ENCODE data around the gene ATP6V1F. TPM values are rescaled to one million over a fixed set of nuclear protein-coding genes. Genes with fewer than 3 reads are reported as not detected.

ATP6V1F gene
- total RNA-seq, 1 donor from 2014 or later, result 74.6 TPM

GRCh38 chr7:128893251-128894100 is 30.8 kb downstream of the ATP6V1F start:
- no peak for FAIRE-seq
- DNase-seq (ENCODE audit: low spot score in 2 of 2), result no peak

GRCh38 chr7:128894101-128894440 is 31.4 kb downstream of the ATP6V1F start:
- no peak for FAIRE-seq
- no peak for DNase-seq (ENCODE audit: low spot score in 2 of 2)

- no peak for DNase-seq (ENCODE audit: low spot score in 2 of 2)
- no peak for FAIRE-seq
These were observed 32.7 kb downstream of the ATP6V1F start for GRCh38 chr7:128895320-128895719.

GRCh38 chr7:128899392-128899791 is 36.7 kb downstream of the ATP6V1F start:
- DNase-seq (ENCODE audit: low spot score in 2 of 2) (no peak), FAIRE-seq (no peak)

- DNase-seq (ENCODE audit: low spot score in 2 of 2) (no peak), FAIRE-seq (no peak)
These were observed 37.6 kb downstream of the ATP6V1F start for GRCh38 chr7:128900237-128900636.

- DNase-seq (ENCODE audit: low spot score in 2 of 2) (no peak), FAIRE-seq (no peak)
These were observed 40.3 kb downstream of the ATP6V1F start for GRCh38 chr7:128902761-128903585.

- DNase-seq (ENCODE audit: low spot score in 2 of 2) (no peak), FAIRE-seq (no peak)
These were observed 41.1 kb downstream of the ATP6V1F start for GRCh38 chr7:128903621-128904361.

- DNase-seq (ENCODE audit: low spot score in 2 of 2), result peak; percentile 57 to 66
- no peak for FAIRE-seq
These were observed 41.9 kb downstream of the ATP6V1F start for GRCh38 chr7:128904381-128905197.

- no peak for FAIRE-seq
- DNase-seq (ENCODE audit: low spot score in 2 of 2), result no peak
These were observed 43.5 kb downstream of the ATP6V1F start for GRCh38 chr7:128906001-128906765.

- FAIRE-seq (no peak), DNase-seq (ENCODE audit: low spot score in 2 of 2) (no peak)
These were observed 44.3 kb downstream of the ATP6V1F start for GRCh38 chr7:128906766-128907559.

- FAIRE-seq (no peak), DNase-seq (ENCODE audit: low spot score in 2 of 2) (no peak)
These were observed 46.3 kb downstream of the ATP6V1F start for GRCh38 chr7:128908750-128909624.

GRCh38 chr7:128909625-128910568 is 47.2 kb downstream of the ATP6V1F start:
- FAIRE-seq, result no peak
- DNase-seq (ENCODE audit: low spot score in 2 of 2), result no peak

- DNase-seq (ENCODE audit: low spot score in 2 of 2), result no peak
- no peak for FAIRE-seq
These were observed 47.9 kb downstream of the ATP6V1F start, which contains the start of gene KCP for GRCh38 chr7:128910569-128910945. TSS of gene KCP (minus strand) at chr7:128910709. CDS start at chr7:128910676, 33 bp downstream.

GRCh38 chr7:128911423-128912031 is 48.9 kb downstream of the ATP6V1F start:
- no peak for FAIRE-seq
- DNase-seq (ENCODE audit: low spot score in 2 of 2), result no peak

- no peak for FAIRE-seq
- DNase-seq (ENCODE audit: low spot score in 2 of 2), result no peak
These were observed 49.6 kb downstream of the ATP6V1F start for GRCh38 chr7:128912281-128912680.
